OCI-LY1 (cell line): ENCODE measurements around the gene CCN6.

Experiments used
- EZH2 ChIP-seq: fragments of 200-600 bp; sonication (generic), shearing (Covaris generic); IDR thresholded peaks from 2 replicates; pipeline ENCODE4 v1.8.0; 2017; ENCODE audit warnings: borderline replicate concordance, mixed run types, mild to moderate bottlenecking, antibody characterized with exemption, low read length, moderate library complexity, mixed read lengths
- TF ChIP-seq, protein P1 (sequence below): fragments of 200-600 bp; sonication (generic), shearing (Covaris generic); IDR thresholded peaks from 2 replicates; pipeline ENCODE4 v1.5.1; 2017; ENCODE audit warnings: mild to moderate bottlenecking, antibody characterized with exemption, low read length, moderate library complexity, mixed read lengths

DNA sequence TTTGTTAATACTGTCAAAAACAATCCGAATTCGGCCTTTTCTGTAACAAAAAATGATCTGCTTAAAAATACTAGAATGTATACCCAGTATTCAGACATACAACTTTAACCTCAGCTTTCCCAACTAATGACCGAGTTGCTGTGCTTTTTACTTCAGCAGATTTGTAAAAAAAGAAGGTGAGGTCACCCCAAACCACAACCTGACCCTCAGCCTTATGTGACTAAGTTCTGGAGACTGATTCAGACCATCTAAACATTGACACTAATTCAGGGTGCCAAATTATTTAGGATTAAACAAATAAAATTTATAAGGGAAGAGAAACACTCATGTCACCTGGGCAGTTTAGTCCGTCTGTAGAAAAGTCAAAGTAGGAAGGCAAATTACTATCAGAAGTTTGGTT lies 7.7 kb downstream of the CCN6 start:
- TF ChIP-seq, protein P1, sequence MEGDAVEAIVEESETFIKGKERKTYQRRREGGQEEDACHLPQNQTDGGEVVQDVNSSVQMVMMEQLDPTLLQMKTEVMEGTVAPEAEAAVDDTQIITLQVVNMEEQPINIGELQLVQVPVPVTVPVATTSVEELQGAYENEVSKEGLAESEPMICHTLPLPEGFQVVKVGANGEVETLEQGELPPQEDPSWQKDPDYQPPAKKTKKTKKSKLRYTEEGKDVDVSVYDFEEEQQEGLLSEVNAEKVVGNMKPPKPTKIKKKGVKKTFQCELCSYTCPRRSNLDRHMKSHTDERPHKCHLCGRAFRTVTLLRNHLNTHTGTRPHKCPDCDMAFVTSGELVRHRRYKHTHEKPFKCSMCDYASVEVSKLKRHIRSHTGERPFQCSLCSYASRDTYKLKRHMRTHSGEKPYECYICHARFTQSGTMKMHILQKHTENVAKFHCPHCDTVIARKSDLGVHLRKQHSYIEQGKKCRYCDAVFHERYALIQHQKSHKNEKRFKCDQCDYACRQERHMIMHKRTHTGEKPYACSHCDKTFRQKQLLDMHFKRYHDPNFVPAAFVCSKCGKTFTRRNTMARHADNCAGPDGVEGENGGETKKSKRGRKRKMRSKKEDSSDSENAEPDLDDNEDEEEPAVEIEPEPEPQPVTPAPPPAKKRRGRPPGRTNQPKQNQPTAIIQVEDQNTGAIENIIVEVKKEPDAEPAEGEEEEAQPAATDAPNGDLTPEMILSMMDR, result no peak
- no peak for TF ChIP-seq EZH2
